ENCODE results near the gene LSM3.
"Not testable (repeated sequence)": the region's sequence is repeated elsewhere in the genome, so short reads cannot be mapped to it uniquely, and the experiment has no call there.

LSM3 gene

DNA sequence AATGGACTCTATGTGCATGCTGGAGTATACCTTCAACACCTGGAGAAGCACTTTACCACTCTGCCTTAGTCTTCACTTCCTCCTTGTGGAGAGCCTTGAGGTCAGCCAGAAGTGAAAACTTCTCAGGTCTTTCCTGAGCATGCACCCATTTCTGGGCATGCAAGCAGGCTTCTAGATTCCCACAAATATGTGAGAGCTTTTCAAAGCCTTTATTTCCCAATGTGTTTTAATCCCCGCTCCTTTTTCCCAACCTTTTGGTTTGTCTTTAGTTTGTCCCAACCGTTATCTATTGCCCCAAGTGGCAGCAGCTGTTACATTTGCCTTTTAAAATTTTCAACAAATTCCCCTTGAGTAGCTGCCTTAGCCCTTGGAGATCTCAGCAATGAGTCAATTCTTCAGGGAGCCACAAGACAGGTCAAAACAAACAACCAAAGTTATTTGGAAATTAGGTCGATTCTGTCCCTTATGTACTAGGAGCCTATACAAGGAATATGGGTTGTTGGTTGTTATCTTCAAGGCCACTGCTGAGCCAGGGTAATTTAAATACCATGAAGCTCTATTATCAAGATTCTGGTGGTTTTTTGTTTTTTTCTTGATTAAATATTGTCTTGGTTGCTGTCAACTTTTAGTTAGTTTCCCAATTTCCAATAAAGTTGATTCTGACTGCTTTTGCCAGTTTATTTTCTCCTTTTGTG, 44.4 kb downstream of the LSM3 start:
- no peak for DNase-seq

DNA sequence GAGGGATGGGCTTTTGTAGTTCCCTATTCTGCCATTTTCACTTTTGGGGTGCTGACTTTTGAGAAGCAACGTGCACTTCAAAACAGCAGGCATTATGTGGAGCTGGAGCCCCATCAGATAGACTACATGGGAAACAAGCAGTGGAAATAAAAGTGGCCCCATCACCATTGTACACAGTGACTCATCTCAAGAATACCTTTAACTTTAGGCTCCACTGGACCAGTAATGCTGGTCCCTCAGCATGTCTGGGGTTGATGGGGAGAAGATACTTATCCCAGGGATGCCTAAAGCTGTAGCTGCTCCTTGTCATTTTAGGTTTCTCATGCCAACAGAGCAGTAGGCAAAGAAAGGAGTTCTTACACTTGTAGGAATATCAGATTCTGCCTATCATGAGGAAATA, 45.0 kb downstream of the LSM3 start:
- DNase-seq = no peak

DNA sequence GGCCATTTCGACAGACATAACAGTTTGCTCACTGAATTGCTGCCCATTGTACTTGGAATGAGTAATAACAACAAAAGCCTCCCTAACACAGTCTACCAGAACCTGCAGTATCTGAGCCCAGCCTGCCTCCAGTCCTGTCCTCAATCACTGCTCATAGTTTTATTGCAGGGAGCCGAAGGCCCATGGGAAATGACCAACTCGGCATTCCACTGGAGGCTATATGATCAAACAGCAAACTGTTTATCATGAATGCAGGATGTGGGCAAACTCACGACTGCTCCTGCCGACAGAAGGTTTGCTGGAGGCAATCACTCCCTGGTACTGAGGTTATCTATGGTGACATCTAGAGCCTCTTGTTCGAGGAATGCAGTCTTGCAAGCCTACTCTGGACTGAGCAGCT, 46.3 kb downstream of the LSM3 start:
- DNase-seq = no peak

DNA sequence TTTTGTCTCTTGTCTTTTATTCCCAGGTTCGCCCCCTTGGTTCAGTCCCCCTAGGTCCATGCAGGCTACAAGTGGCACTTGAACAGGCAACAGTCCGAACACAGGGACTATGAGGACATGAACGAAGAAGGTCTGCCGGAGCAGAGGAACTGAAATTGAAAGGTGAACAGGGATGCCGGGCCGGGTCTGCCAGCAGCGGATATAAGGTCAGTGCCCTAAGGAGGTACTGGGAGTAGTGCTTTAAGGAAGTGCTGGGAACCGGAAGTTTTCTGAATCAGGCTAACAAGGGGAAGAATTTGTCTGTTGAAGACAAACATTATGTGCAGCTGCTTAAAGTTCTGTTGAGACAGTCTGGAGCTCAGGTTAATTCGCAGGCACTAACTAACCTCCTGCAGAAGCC, 46.8 kb downstream of the LSM3 start:
- DNase-seq = no peak

GRCh38 chr3:14226351-14226750, 47.7 kb downstream of the LSM3 start:
- DNase-seq = not testable (repeated sequence)

GRCh38 chr3:14227856-14228255, 49.2 kb downstream of the LSM3 start:
- DNase-seq = no peak

- DNase-seq = no peak
Measured at GRCh38 chr3:14228681-14229470, 50.3 kb downstream of the LSM3 start.

GRCh38 chr3:14229695-14230094, 51.1 kb downstream of the LSM3 start:
- DNase-seq = not testable (repeated sequence)

DNA sequence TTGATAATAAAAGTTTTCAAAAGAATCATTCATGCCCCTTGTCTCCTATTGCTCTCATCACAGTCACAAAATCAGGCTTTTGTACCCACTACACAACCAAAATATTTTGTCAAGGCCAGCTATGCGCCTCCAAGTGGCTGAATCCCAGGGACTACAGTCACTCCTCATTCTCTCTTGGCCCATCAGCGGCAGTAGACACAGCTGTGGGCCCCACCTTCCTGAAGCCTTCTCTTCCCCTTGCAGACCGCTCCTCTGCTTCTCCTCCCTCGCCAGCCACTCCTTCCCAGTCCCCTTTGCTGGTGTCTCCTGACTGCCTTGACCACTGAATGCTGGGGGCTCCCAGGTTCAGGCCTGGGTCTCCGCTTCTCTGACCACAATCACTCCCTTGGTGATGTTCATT, 52.1 kb downstream of the LSM3 start:
- DNase-seq = no peak

DNA sequence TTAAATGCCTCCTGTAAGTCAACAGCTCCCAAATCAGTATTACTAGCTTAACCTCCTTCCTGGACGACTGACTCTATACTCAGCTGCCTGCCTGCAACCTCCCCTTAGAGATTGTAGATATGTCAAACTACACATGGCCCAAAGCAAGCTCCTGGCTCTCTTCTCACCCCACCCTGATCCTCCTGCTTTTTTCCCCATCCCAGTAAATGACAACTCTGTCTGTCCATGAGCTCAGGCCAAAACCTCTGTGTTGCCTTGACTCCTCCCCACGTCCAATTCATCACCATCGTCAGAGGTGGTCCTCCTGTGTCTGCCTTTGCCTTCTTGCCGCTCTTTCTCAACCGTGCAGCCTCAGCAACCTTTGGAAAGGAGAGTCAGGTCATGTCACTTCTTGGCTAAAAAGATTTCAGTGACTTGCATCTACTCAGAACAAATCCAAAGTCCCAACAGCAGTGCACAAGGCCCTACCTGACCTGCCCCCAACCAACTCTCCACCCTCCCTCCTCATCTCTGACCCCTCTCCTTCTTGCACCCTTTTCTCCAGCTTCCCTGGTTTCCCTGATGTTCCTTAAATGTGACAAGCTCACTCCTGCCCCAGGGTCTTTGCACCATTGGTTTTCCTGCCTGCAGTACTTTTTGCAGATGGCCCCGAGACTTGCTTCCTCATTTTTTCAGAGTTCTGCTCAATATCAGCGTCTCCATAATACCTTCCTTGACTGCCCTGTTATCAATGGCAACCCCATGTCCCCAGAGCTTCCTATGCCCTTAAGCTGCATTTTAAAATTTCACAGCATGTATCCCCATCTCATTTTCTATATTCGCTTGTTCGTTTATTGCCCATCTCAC, 52.8 kb downstream of the LSM3 start:
- no peak for DNase-seq

GRCh38 chr3:14231998-14232501, 53.4 kb downstream of the LSM3 start:
- DNase-seq = no peak

GRCh38 chr3:14234251-14235002, 55.8 kb downstream of the LSM3 start:
- no peak for DNase-seq

GRCh38 chr3:14235003-14235911, 56.6 kb downstream of the LSM3 start:
- no peak for DNase-seq

GRCh38 chr3:14235912-14236295, 57.3 kb downstream of the LSM3 start:
- DNase-seq = no peak

DNA sequence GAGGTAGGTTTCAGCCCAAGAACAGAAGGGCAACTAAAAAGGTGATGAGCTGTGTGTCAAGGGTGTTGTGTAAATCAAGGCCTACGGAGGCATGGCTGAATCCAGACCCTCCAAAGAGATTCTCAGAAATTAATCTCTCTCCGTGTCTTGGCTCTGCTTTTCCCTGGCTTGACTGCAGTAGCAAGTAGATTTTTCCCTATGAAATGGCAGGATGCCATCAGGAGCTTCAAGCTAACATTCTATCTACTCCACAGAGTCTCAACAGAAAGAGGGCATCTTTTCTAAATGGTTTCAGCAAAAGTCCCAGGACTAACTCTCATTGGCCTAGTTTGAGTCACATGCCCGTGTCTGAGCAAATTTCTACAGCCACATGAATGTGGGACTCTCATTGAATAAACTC, 58.3 kb downstream of the LSM3 start:
- DNase-seq = no peak

GRCh38 chr3:14237457-14237856, 58.8 kb downstream of the LSM3 start:
- no peak for DNase-seq

GRCh38 chr3:14238356-14238755, 59.7 kb downstream of the LSM3 start:
- DNase-seq = no peak

DNA sequence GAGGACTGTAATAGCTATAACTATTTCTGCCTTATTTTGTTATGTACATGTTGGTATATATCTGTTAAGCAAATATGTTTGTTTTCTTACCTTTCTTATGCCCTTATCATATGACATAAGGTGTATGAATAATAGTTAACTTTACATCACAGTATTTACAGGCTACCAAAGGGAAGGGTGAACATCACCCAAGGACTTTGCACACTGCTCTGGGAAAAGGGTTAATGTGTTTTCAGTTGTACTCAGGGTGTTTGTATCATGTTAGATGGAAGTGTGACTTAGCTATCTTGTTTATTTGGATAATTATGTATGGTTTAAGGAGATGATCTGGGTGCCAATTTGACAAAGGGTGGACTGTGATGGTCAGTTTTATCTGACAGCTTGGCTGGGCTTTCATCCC, 60.3 kb downstream of the LSM3 start:
- no peak for DNase-seq

GRCh38 chr3:14239940-14240339, 61.3 kb downstream of the LSM3 start:
- no peak for DNase-seq

DNA sequence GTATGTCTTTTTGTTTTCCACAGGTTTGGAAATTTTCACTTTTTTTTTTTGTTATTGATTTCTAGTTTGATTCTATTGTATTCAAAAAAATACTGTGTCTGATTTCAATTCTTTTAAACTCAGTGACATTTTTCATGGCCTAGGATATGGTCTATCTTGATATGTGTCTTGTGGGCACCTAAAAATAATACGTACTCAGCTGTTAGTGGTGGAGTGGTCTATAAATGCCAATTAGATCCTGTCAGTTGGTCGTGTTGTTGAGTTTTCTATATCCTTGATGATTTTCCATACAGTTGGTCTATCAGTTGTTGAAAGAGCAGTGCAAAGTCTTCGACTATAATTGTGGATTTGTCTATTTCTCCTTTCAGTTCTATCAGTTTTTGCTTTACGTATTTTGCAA, 61.7 kb downstream of the LSM3 start:
- no peak for DNase-seq

GRCh38 chr3:14241716-14242115, 63.1 kb downstream of the LSM3 start:
- DNase-seq = no peak
